Measurements from ENCODE around the gene SLC7A10. TPM values are rescaled to one million over a fixed set of nuclear protein-coding genes. Genes with fewer than 3 reads are reported as not detected.
A peak's percentile ranks its signal among the peaks of the same experiment; 100 is the strongest.

SLC7A10 gene
- total RNA-seq, 1 donor from 2014 or later, result 1.1 TPM

GRCh38 chr19:33266974-33267484 lies 41.4 kb upstream of the SLC7A10 start:
- intact Hi-C loops (cut with DNase I), result no loop called here
- ATAC-seq (no peak), DNase-seq (no peak)
- H3K27ac ChIP-seq, result no peak overlapping the region
- TF ChIP-seq CTCF (IDR thresholded peaks at IDR 0.05), result no peak
- no peak overlapping the region for H3K4me3 ChIP-seq
- no peaks in the 10 kb centered on the region for H3K36me3 ChIP-seq
- H3K27me3 ChIP-seq, result no peaks in the 10 kb centered on the region
- no peaks in the 10 kb centered on the region for H3K4me1 ChIP-seq
- H3K9me3 ChIP-seq, result no peaks in the 10 kb centered on the region

GRCh38 chr19:33264881-33265445 lies 39.3 kb upstream of the SLC7A10 start:
- intact Hi-C loops (cut with DNase I), result no loop called here
- no peaks in the 10 kb centered on the region for H3K36me3 ChIP-seq
- ATAC-seq (no peak), DNase-seq (no peak)
- no peak overlapping the region for H3K27ac ChIP-seq
- H3K4me3 ChIP-seq, result no peak overlapping the region
- H3K9me3 ChIP-seq, result no peaks in the 10 kb centered on the region
- H3K27me3 ChIP-seq, result no peaks in the 10 kb centered on the region
- no peak for TF ChIP-seq CTCF (IDR thresholded peaks at IDR 0.05)
- peaks cover 9% of the 10 kb centered on the region for H3K4me1 ChIP-seq

DNA sequence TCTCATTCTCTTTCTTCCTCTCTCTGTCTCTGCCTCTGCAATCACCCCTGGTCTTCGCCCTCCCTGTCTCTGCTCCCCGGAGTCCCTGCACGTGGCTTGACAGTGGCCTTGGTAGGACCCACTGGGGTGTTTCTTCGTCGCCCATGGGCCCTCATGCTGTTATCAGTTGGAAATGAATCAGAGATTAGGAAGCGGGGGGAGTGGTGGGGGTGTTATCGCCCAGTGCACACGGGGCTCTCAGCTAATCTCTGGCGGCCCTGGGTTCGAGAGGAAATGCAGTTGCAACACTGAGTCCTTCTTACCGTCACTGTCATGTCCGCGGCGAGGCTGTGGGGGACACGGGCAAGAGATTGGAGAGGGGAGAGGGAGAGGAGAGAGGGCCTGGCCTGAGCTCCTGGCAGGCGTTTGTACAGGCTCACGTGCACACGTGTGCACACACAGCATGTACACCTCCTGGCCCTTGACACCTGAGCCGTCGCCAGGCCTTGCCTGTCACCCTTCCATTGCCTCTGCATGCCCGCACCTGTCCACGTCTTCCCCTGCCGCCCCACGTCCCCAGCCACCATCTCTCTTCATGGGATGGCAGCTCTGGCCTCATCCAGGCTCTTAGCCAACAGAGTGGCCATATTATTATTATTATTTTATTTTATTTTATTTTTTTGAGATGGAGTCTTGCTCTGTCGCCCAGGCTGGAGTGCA lies 37.8 kb upstream of the SLC7A10 start:
- no peak for DNase-seq
- Histone ChIP-seq H3K36me3 (no peaks in the 10 kb centered on the region), H3K27me3 (no peaks in the 10 kb centered on the region), H3K9me3 (peaks cover 2% of the 10 kb centered on the region), H3K27ac (no peak overlapping the region), H3K4me1 (peaks cover 9% of the 10 kb centered on the region), H3K4me3 (no peak overlapping the region)
- no peak for TF ChIP-seq CTCF (IDR thresholded peaks at IDR 0.05)
- ATAC-seq, result no peak
- intact Hi-C loops (cut with DNase I), result no loop called here

GRCh38 chr19:33261511-33262189 lies 36.0 kb upstream of the SLC7A10 start:
- Histone ChIP-seq H3K4me3 (no peak overlapping the region), H3K27ac (peak overlapping the region; percentile 17), H3K4me1 (peaks cover 9% of the 10 kb centered on the region), H3K36me3 (no peaks in the 10 kb centered on the region), H3K27me3 (no peaks in the 10 kb centered on the region), H3K9me3 (peaks cover 3% of the 10 kb centered on the region)
- DNase-seq, result no peak
- intact Hi-C loops (cut with DNase I), result no loop called here
- peak; percentile 42 for ATAC-seq
- no peak for TF ChIP-seq CTCF (IDR thresholded peaks at IDR 0.05)

- H3K27me3 ChIP-seq, result no peaks in the 10 kb centered on the region
- TF ChIP-seq CTCF (IDR thresholded peaks at IDR 0.05), result no peak
- H3K27ac ChIP-seq, result peak overlapping the region; percentile 17
- intact Hi-C loops (cut with DNase I), result no loop called here
- ATAC-seq (peak; percentile 81), DNase-seq (peak; percentile 84)
- no peaks in the 10 kb centered on the region for H3K36me3 ChIP-seq
- no peak overlapping the region for H3K4me3 ChIP-seq
- H3K4me1 ChIP-seq, result peaks cover 9% of the 10 kb centered on the region
- H3K9me3 ChIP-seq, result peaks cover 3% of the 10 kb centered on the region
Observed at GRCh38 chr19:33260628-33261418, 35.2 kb upstream of the SLC7A10 start.
